NCI-H2196 (cell line): ENCODE results near the gene PANX2.

Experiments used
- DNase-seq: peaks from one replicate; lab custom pipeline; 2025; ENCODE audit not compliant: unreplicated experiment; lab: John Stamatoyannopoulos, UW

PANX2 gene

GRCh38 chr22:50182176-50183081 is 11.9 kb downstream of the PANX2 start:
- DNase-seq, result peak; percentile 44

GRCh38 chr22:50183141-50183971 is 12.8 kb downstream of the PANX2 start:
- no peak for DNase-seq

- no peak for DNase-seq
These were observed 13.7 kb downstream of the PANX2 start for GRCh38 chr22:50184004-50184901.

GRCh38 chr22:50184902-50185374 is 14.4 kb downstream of the PANX2 start:
- DNase-seq, result no peak

GRCh38 chr22:50185375-50186087 is 15.0 kb downstream of the PANX2 start, which contains the start of gene TRABD:
TSS of gene TRABD (plus strand) at chr22:50185913. CDS start at chr22:50193061, 7,148 bp downstream.
- peak; percentile 74 for DNase-seq

GRCh38 chr22:50186181-50186714 is 15.7 kb downstream of the PANX2 start:
- no peak for DNase-seq

GRCh38 chr22:50186761-50187523 is 16.4 kb downstream of the PANX2 start:
- no peak for DNase-seq

GRCh38 chr22:50188356-50188755 is 17.8 kb downstream of the PANX2 start:
- DNase-seq, result no peak

GRCh38 chr22:50189184-50189848 is 18.8 kb downstream of the PANX2 start:
- DNase-seq, result peak; percentile 18

GRCh38 chr22:50189849-50190181 is 19.3 kb downstream of the PANX2 start:
- peak; percentile 21 for DNase-seq

GRCh38 chr22:50190182-50190940 is 19.8 kb downstream of the PANX2 start:
- DNase-seq, result peak; percentile 76

- DNase-seq, result no peak
These were observed 20.6 kb downstream of the PANX2 start for GRCh38 chr22:50190941-50191741.

GRCh38 chr22:50192436-50193204 is 22.1 kb downstream of the PANX2 start:
- DNase-seq, result no peak

- no peak for DNase-seq
These were observed 23.1 kb downstream of the PANX2 start for GRCh38 chr22:50193621-50194020.

- DNase-seq, result no peak
These were observed 23.7 kb downstream of the PANX2 start for GRCh38 chr22:50194037-50194805.

- DNase-seq, result no peak
These were observed 25.7 kb downstream of the PANX2 start for GRCh38 chr22:50196256-50196655.
